Activated CD4-positive, alpha-beta T cell treated with anti-CD3 and anti-CD28 coated beads, Interleukin-2, amount 10 ng/mL, durations not matched to agents 7 days and 5 days (primary cell): ENCODE data around the gene ITK. TPM values are rescaled to one million over a fixed set of nuclear protein-coding genes. Genes with fewer than 3 reads are reported as not detected.
"Not testable (repeated sequence)": the region's sequence is repeated elsewhere in the genome, so short reads cannot be mapped to it uniquely, and the experiment has no call there.

Experiments used
- CTCF ChIA-PET: fragments of 350-600 bp; sonication (Branson Sonifier 250); formaldehyde crosslinking; loops from one replicate; lab custom pipeline; 2021; ENCODE audit warnings: antibody characterized with exemption; lab: Charles Lee
- POLR2A ChIA-PET: fragments of 350-600 bp; sonication (Branson Sonifier 250); formaldehyde crosslinking; loops from one replicate; lab custom pipeline; 2021; ENCODE audit warnings: antibody characterized with exemption; lab: Charles Lee
- DNase-seq: peaks from one replicate; pipeline ENCODE4 v3.0.0-alpha.2; 2020
- H3K27ac Mint-ChIP-seq: one replicate; pipeline ENCODE4 v1.8.0; 2021; ENCODE audit warnings: mild to moderate bottlenecking, moderate library complexity, mixed read lengths
- H3K27me3 Mint-ChIP-seq: one replicate; pipeline ENCODE4 v1.8.0; 2021; ENCODE audit warnings: mixed read lengths
- H3K36me3 Mint-ChIP-seq: one replicate; pipeline ENCODE4 v1.8.0; 2021; ENCODE audit warnings: low read depth, mixed read lengths
- H3K4me1 Mint-ChIP-seq: one replicate; pipeline ENCODE4 v1.8.0; 2021; ENCODE audit warnings: mixed read lengths
- H3K4me3 Mint-ChIP-seq: one replicate; pipeline ENCODE4 v1.8.0; 2021; ENCODE audit warnings: mild to moderate bottlenecking, moderate library complexity, mixed read lengths
- H3K9me3 Mint-ChIP-seq: one replicate; pipeline ENCODE4 v1.8.0; 2021; ENCODE audit warnings: mixed read lengths
- total RNA-seq, 2 experiments: library from RNA; stranded (reverse); gene quantifications; one replicate each; pipeline ENCODE4 v1.2.3, GENCODE V29; 2021

ITK gene
- total RNA-seq, 2 experiments from 2014 or later, result 258 to 306 TPM

DNA sequence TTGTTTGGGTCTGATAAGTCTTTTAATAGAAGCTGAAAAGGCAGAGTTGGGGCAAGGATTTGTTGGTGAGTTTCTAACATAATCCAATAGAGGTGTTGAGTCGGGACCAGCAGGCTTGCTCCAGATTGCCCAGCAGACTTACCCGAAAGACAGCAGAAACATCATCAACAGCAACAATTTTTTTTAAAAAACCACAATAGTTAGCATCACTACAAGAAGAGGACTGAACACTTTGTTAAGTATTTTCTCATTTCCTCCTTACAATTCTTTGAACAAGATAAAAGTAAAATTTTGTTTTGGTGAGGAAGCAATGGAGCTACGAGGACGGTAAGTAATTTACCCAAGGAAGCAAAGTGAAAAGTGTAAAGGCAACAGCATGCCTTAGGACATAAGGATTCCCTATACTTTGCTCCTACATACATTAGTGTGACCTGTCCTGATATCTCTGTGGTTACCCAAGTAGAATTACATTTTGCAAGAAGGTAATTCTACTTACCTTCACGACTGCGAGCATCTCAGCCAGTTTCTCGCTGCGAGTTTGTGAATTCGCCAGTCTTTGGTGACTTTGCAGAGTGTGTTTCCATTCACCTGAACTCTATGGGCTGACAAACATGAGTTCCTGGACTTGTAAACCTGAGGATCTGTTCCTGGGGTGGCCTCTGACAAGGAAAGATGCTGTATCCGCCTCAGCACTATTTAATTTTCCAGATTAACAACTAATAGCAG is 13.2 kb downstream of the ITK start:
- POLR2A ChIA-PET, result interaction anchor here (0.6 kb wide), 2 partner anchors 32 to 70 kb away, joined by 3 to 6 read pairs; no protein-coding TSS in a partner anchor

DNA sequence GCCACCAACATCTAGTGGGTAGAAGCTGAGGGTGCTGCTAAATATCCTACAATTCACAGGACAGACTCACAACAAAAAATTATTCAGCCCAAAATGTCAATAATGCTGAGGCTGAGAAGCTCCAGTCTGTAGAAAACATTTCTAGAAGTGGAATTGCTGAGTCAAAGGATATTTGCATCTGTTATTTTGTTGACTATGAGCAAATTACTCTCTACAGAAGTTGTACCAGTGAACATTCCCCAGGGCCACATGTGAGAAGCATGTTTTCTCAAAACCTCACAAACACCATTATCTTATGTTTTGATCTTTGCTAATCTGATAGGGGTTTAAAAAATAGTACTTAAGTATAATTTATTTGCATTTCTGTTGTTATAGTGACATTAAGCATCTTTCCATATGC is 15.4 kb downstream of the ITK start:
- no peak for DNase-seq
- H3K4me1 Mint-ChIP-seq, result peaks cover 94% of the 10 kb centered on the region
- POLR2A ChIA-PET, result no interaction called here

More for the DNA sequence above, 13.2 kb downstream of the ITK start:
- CTCF ChIA-PET, result interaction anchor here (0.6 to 1.5 kb wide), 6 partner anchors 9 to 80 kb away, joined by 3 to 6 read pairs (median 4); partner anchors contain the start of gene ITK
- Mint-ChIP-seq H3K4me3 (peak overlapping the region; percentile 65), H3K27me3 (no peaks in the 10 kb centered on the region), H3K36me3 (peaks cover 88% of the 10 kb centered on the region), H3K4me1 (peaks cover 91% of the 10 kb centered on the region), H3K9me3 (peaks cover 7% of the 10 kb centered on the region), H3K27ac (peak overlapping the region; percentile 91)
- DNase-seq, result peak; percentile 52

DNA sequence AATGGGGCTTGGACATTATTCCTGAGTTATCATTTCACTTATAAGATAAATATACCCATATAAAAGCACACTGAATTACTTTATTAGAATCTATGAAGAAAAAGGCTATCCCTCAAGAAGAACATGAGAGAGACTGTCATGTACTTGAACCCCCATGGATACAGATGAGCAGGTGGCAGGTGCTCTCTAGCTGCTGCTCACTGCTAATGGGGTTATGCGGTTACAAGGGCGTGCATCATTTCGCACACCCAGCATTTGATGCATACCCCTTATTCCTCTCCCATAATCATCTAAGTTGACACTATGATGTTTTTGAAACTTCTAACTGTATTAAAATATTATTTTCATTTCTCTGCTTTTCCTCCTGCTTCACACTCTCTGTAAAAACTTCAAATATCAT is 16.4 kb downstream of the ITK start:
- H3K4me3 Mint-ChIP-seq, result peak overlapping the region; percentile 31
- no peaks in the 10 kb centered on the region for H3K27me3 Mint-ChIP-seq
- ChIA-PET CTCF (interaction anchor here (0.7 to 2.7 kb wide), 5 partner anchors 10 to 79 kb away, joined by 3 to 8 read pairs (median 3); partner anchors contain the start of gene ITK), POLR2A (no interaction called here)
- peak overlapping the region; percentile 83 for H3K27ac Mint-ChIP-seq
- peaks cover 94% of the 10 kb centered on the region for H3K4me1 Mint-ChIP-seq
- DNase-seq, result peak; percentile 39
- peaks cover 7% of the 10 kb centered on the region for H3K9me3 Mint-ChIP-seq
- H3K36me3 Mint-ChIP-seq, result peaks cover 93% of the 10 kb centered on the region

More for the DNA sequence above, 15.4 kb downstream of the ITK start:
- Mint-ChIP-seq H3K27ac (peak overlapping the region; percentile 78), H3K9me3 (peaks cover 7% of the 10 kb centered on the region), H3K36me3 (peaks cover 91% of the 10 kb centered on the region), H3K4me3 (peak overlapping the region; percentile 26), H3K27me3 (no peaks in the 10 kb centered on the region)
- CTCF ChIA-PET, result interaction anchor here (1.0 to 2.7 kb wide), 4 partner anchors 8 to 80 kb away, joined by 3 to 8 read pairs (median 3); partner anchors contain the start of gene ITK

DNA sequence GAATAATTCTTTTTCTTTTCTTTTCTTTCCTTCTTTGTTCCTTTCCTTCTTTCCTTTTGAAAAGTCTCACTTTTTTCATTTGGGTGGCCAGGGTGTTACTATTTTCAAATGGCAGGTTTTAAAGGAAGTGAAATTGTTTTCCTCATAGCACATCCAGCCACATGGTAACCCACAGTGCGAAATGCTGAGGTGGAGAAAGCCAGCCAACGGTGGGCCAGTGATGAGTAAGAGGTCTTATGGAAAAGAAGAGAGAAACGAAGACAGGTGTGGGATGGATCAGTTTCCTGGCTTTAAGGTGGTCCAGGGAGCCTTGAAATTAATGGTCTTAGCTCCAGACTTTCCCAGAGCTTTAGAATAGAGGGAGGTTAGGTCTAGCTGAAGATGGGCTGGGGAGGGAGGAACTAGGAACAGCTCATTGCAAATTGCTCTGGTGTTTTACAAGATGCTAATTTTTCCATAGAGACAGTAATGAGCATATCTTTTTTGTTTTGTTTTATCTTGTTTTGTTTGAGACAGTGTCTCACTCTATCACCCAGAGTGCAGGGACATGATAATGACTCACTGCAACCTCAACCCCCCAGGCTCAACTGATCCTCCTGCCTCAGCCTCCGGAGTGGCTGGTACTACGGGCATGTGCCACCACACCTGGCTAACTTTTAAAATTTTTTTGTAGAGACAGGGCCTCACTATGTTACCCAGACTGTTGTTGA is 17.8 kb downstream of the ITK start:
- POLR2A ChIA-PET, result no interaction called here
- H3K4me1 Mint-ChIP-seq, result peaks cover 94% of the 10 kb centered on the region
- no peak for DNase-seq
- no peaks in the 10 kb centered on the region for H3K27me3 Mint-ChIP-seq
- H3K9me3 Mint-ChIP-seq, result peaks cover 2% of the 10 kb centered on the region
- peaks cover 92% of the 10 kb centered on the region for H3K36me3 Mint-ChIP-seq
- peak overlapping the region; percentile 84 for H3K27ac Mint-ChIP-seq
- peak overlapping the region; percentile 43 for H3K4me3 Mint-ChIP-seq
- CTCF ChIA-PET, result interaction anchor here (0.6 to 2.7 kb wide), 6 partner anchors 8 to 31 kb away, joined by 3 to 8 read pairs (median 6); no protein-coding TSS in a partner anchor

- no peak for DNase-seq
- H3K9me3 Mint-ChIP-seq, result peaks cover 9% of the 10 kb centered on the region
- peaks cover 86% of the 10 kb centered on the region for H3K36me3 Mint-ChIP-seq
- ChIA-PET POLR2A (no interaction called here), CTCF (no interaction called here)
- H3K27ac Mint-ChIP-seq, result peak overlapping the region; percentile 84
- no peaks in the 10 kb centered on the region for H3K27me3 Mint-ChIP-seq
- peak overlapping the region; percentile 67 for H3K4me3 Mint-ChIP-seq
- peaks cover 88% of the 10 kb centered on the region for H3K4me1 Mint-ChIP-seq
These were observed 21.2 kb downstream of the ITK start for GRCh38 chr5:157201857-157202256.

GRCh38 chr5:157203417-157203816 is 22.8 kb downstream of the ITK start:
- Mint-ChIP-seq H3K4me1 (peaks cover 86% of the 10 kb centered on the region), H3K27me3 (no peaks in the 10 kb centered on the region), H3K4me3 (peak overlapping the region; percentile 34), H3K36me3 (peaks cover 87% of the 10 kb centered on the region), H3K27ac (peak overlapping the region; percentile 75), H3K9me3 (peaks cover 7% of the 10 kb centered on the region)
- ChIA-PET CTCF (interaction anchor here (0.8 to 3.0 kb wide), 4 partner anchors 10 to 13 kb away, joined by 3 to 16 read pairs (median 4); no protein-coding TSS in a partner anchor), POLR2A (no interaction called here)
- DNase-seq, result peak; percentile 44

- POLR2A ChIA-PET, result no interaction called here
- H3K4me3 Mint-ChIP-seq, result peak overlapping the region; percentile 3
These were observed 24.1 kb downstream of the ITK start for GRCh38 chr5:157204765-157205164.

GRCh38 chr5:157205708-157206107 is 25.1 kb downstream of the ITK start:
- Mint-ChIP-seq H3K4me1 (peaks cover 83% of the 10 kb centered on the region), H3K4me3 (peak overlapping the region; percentile 30), H3K27me3 (no peaks in the 10 kb centered on the region), H3K9me3 (peaks cover 7% of the 10 kb centered on the region), H3K27ac (no peak overlapping the region), H3K36me3 (peaks cover 84% of the 10 kb centered on the region)
- CTCF ChIA-PET, result interaction anchor here (1.3 to 3.0 kb wide), 5 partner anchors 11 to 45 kb away, joined by 3 to 16 read pairs (median 6); no protein-coding TSS in a partner anchor
- POLR2A ChIA-PET, result no interaction called here
- DNase-seq, result no peak

More at GRCh38 chr5:157204765-157205164, 24.1 kb downstream of the ITK start:
- Mint-ChIP-seq H3K27ac (peak overlapping the region; percentile 75), H3K4me1 (peaks cover 85% of the 10 kb centered on the region), H3K27me3 (no peaks in the 10 kb centered on the region), H3K9me3 (peaks cover 7% of the 10 kb centered on the region), H3K36me3 (peaks cover 87% of the 10 kb centered on the region)
- DNase-seq, result no peak
- CTCF ChIA-PET, result interaction anchor here (0.8 to 3.0 kb wide), 5 partner anchors 10 to 57 kb away, joined by 3 to 16 read pairs (median 4); no protein-coding TSS in a partner anchor

DNA sequence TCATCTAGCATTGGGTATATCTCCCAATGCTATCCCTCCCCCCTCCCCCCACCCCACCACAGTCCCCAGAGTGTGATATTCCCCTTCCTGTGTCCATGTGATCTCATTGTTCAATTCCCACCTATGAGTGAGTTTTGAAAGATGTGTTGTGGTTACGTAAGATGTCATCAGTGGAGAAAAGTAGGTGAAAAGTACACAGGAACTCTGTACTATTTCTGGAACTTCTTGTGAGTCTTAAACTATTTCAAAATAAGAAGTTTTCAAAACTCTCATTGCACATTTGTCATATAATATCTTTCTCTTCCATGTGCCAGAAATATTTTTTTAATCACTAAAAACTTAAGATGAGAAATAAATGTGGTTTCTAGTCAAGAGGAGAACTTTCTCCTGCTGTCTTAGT is 30.0 kb downstream of the ITK start:
- Mint-ChIP-seq H3K9me3 (peaks cover 14% of the 10 kb centered on the region), H3K36me3 (peaks cover 95% of the 10 kb centered on the region), H3K27ac (peak overlapping the region; percentile 86), H3K4me1 (peaks cover 93% of the 10 kb centered on the region)
- CTCF ChIA-PET, result interaction anchor here (0.7 kb wide), 1 partner anchor 53 kb away, joined by 3 read pairs; no protein-coding TSS in a partner anchor
- H3K4me3 Mint-ChIP-seq, H3K27me3 Mint-ChIP-seq, POLR2A ChIA-PET, DNase-seq: not testable (repeated sequence)

GRCh38 chr5:157212307-157212706 is 31.7 kb downstream of the ITK start:
- no peak for DNase-seq
- peaks cover 10% of the 10 kb centered on the region for H3K9me3 Mint-ChIP-seq
- no peak overlapping the region for H3K4me3 Mint-ChIP-seq
- H3K4me1 Mint-ChIP-seq, result peaks cover 95% of the 10 kb centered on the region
- H3K27ac Mint-ChIP-seq, result peak overlapping the region; percentile 86
- CTCF ChIA-PET, result interaction anchor here (0.6 to 1.4 kb wide), 5 partner anchors 13 to 425 kb away, joined by 3 to 6 read pairs (median 3); no protein-coding TSS in a partner anchor
- POLR2A ChIA-PET, result no interaction called here
- no peaks in the 10 kb centered on the region for H3K27me3 Mint-ChIP-seq
- H3K36me3 Mint-ChIP-seq, result peaks cover 96% of the 10 kb centered on the region

DNA sequence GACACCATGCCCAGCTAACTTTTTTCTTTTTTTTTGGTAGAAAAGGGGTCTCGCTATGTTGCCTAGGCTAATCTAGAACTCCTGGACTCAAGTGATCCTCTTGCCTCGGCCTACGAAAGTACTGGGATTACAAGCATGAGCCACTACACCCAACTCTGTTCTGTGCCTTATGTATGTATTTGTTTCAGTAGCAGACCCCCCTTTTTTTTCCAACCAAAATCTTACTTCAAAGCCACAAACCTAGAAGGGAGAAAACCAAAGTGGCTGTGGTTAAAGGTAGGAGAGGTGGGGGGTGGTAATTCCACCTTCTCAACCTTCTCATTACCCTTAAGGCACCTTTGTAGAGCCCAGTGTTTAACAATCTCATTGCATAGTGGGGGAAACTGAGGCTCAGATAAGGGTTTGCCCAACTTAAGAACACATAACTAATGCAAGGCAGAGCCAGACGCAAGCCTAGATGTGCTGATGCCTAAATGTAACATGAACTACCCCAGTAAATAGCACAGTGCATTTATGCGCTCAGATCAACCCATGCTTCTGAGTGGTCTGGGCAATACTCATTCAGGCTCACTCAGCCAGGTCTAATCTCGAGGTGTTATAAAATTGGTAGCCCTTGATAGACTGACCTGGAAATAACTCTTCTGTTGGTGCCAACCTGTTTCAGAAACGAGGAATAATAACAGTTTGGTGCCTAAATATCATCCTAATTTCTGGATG is 33.0 kb downstream of the ITK start:
- ChIA-PET CTCF (interaction anchor here (1.1 to 1.9 kb wide), 3 partner anchors 10 to 71 kb away, joined by 3 to 4 read pairs (median 3); partner anchors contain the start of gene MED7), POLR2A (interaction anchor here (0.8 kb wide), 1 partner anchor 32 kb away, joined by 4 read pairs; no protein-coding TSS in a partner anchor)
- peaks cover 96% of the 10 kb centered on the region for H3K4me1 Mint-ChIP-seq
- H3K9me3 Mint-ChIP-seq, result peaks cover 10% of the 10 kb centered on the region
- H3K27ac Mint-ChIP-seq, result peak overlapping the region; percentile 83
- H3K27me3 Mint-ChIP-seq, result no peaks in the 10 kb centered on the region
- peaks cover 96% of the 10 kb centered on the region for H3K36me3 Mint-ChIP-seq
- peak overlapping the region; percentile 42 for H3K4me3 Mint-ChIP-seq
- DNase-seq, result no peak
